Eye (tissue), 1 donor: ENCODE measurements around the gene BBIP1.
"Not testable (repeated sequence)": the region's sequence is repeated elsewhere in the genome, so short reads cannot be mapped to it uniquely, and the experiment has no call there.

Source experiments
- DNase-seq: peaks from one replicate; pipeline ENCODE4 v3.0.0-alpha.2; 2015

The BBIP1 gene

DNA sequence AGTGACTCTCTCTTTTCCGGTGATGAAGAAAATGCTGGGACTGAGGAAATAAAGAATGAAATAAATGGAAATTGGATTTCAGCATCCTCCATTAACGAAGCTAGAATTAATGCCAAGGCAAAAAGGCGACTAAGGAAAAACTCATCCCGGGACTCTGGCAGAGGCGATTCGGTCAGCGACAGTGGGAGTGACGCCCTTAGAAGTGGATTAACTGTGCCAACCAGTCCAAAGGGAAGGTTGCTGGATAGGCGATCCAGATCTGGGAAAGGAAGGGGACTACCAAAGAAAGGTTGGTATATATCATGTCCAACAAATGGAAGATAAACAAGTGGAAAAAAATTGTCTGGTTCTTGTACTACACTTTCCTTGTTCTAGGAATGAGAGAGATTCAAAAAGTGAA lies 37.7 kb downstream of the BBIP1 start:
- no peak for DNase-seq

DNA sequence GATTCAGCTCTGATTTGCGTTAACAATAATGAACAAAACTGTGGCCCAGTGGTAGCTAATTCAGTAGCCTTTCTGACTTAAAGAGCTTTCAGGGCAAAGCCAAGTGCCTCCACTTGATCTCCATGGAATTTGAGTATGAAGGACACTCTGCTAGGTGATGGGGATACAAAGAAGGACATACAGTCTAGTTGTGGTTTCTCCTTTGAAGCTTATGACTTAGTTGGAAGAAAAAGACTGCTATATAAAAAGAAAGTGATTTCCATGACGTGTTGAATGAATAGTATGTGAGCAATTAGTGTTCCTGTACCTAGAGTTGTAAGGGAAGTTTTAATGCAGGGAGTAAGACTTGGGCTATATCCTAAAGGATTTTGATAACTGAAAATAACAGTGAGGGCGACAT lies 39.0 kb downstream of the BBIP1 start:
- DNase-seq = no peak

DNA sequence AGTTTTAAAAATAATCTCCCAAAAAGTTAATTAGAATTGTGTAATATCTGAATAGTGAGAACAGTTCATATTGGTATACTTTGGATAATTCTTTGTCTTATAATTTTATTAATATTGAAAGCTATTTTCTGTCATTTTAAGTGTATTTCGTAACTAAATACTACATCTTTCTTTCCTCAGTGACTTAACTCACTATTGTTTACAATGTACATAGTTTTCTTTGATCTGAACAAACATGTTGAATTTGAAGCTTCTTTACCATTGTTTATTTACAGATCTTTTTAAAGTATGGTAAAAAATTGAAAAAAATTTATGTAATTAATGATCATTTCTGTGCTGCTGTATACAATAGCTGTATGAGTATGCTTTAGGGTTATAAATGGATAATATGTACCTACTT lies 42.2 kb downstream of the BBIP1 start:
- no peak for DNase-seq

DNA sequence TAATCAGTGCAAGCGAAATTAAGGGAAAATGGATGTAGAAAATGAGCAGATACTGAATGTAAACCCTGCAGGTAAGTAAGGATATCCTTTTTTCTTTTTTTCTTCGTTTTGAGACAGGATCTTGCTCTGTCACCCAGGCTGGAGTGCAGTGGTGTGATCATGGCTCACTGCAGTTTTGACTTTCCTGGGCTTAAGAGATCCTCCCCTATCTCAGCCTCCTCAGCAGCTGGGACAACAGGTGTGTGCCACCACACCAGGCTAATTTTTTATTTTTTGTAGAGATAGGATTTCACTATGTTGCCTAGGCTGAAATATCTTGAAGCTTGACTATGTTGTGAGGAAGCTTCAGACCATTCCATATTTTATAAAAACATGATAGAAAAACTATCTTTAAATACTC lies 43.0 kb downstream of the BBIP1 start:
- DNase-seq = no peak

DNA sequence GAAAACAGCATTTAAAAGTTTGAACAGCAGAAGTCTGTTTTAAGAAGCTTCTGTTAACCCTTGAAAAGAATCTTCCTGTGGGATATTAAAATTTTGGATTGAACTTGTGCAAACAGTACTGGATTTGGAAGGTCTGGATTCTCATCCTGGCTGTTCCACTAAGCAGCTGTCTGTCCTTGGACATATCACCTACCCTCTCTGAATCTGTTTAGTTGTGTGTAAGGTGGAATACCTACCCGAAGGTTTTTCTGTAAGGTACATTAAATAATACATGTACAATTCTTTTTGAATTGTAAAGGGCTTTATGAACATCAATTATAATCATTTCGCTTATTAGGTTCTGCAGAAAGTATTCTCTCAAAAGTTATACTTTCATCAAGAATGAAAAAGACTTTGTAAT lies 45.0 kb downstream of the BBIP1 start:
- no peak for DNase-seq

DNA sequence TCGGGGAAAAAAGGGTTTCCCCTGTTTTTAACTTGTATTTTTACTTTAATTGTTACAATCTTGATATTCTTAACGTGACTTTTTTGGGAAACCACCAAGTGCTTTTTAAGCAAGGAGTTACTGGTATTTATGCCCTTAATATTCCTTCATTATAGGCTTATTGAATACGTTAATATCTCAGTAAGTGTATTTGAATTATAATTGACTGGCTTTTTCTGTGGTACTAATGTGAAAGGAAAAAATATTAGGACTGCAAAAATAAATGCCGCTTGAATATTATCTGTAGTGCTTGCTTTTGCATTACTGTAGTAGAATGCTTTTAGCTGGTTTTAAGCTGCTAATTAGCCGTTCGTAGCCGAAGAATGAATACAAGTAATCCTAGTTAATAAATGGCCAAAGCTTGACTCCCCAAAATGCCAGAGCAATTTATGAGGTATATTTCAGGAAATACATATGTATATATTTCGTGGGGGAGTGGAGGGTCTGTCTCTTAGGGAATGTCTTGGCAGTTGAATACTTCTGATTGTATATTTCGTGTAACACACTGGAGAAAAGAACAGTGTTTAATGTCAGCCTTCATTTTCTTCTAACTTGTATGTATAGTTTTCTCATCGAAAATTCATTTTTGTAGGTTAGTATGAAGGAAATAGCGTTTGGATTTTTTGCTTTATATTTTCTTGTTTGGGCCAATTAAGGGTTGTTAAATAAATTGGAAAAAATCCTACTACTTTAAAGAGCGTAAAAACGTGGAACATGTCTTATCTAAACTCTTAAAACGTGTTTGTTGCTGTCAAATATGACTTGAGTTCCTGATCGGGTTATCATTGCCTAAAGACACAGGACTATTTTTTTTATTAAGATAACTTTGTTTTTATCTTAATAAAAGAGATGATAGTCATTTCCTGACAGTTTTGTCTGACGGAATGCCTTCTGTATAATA lies 45.7 kb downstream of the BBIP1 start:
- peak; percentile 74 for DNase-seq

DNA sequence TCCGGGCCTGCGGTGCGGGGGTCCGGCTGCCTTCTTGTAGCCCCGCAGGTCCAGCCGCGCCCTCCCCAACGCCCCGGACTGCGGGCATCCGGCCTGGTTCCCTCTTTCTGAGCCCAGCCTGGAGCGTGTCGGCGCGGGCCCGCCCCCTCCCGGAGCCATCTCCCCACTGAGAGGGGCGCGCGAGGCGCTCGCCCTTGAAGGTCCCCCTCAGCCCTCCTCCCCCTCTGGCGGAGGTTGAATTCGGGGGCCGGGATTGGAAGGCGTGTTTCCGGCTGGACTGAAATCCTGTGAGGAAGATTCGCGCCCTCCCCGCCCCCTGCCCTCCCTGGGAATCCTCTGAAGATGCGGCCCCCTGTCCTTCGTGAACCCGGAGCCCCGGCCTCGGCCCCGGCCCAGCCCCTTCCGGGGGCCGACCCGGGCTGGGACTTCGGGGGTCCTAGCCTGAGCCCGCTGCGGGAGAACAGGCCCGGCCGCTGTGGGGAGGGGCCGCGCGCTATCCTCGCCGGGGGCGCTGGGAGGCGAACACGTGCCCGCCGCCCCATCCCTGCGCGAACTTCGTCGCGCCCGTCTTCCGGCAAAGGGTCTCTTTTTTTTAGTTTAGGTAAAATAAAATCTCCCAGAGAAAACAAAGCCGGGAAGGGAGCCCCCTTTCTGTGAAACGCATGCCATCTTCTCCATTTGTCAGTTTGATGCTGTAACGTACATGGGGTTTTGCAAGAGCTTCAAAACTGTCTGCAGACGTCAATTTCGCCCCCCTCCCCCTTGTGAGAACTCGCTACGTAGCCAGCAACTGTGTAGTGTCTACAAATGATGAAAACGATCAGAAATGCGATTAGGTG lies 46.6 kb downstream of the BBIP1 start:
- DNase-seq = peak; percentile 95

DNA sequence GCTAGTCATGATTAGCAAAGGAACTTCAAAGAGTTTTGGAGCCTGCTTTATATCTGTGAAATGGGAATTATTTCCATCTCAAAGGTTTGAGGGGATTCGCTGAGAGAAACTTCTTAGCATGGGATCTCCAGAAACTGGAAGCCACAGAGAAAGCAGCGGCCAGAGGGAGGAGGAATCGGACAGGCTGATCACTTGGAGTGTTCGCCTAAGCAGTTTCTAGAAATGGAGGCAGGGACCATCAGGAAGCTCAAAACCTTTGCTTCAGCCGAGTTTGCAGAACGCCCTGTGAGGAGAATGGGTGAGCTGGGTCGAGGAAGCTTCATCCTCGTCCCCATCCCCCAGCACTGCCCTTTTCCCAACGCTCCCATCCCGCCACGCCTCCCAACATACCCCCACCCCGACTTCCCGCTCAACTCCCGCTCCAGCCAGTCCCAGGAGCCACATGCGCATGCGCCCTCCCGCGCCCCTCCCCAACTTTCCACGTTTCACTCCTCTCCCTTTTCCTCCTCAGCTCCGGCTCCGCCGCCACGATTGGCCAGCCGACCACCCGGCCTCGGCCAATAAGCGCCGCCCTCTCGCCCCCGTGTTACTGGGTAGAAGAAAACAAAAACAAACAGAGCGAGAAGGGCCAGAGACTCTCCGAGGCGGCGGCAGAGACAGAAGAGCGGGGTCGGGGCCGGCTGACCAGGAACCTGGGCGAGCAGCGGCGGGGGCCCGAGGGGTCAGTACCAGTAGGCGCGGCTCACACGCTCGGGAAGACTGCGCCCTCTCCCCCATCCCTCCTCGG lies 47.5 kb downstream of the BBIP1 start, which contains the start of gene PDCD4:
Gene PDCD4 (plus strand): TSS at position 631 of the 787 bp plus-strand sequence. CDS start 4,100 bp downstream, outside the sequence.
- peak; percentile 100 for DNase-seq

DNA sequence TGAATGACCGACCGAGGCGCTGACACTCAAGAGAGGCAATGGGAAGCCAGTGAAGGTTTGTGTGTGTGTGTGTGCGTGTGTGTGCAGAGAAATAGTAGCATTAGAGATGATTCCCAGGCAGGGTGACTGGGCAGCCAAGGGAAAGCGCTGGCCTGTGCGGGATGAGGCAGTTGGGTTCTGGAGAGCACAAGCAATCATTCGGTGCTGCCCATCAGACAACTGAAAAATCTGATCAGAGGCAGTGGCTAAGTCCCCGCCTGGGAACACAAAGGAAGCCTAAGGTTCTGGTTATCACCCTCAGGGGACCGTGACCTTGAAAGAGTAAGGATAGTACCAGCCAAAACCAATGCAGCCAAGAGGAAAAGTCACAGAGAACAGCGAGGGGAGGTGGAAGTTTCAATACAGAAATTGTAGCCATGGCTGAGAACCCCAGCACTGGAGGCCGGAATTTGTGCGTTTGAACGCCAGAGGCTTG lies 48.1 kb downstream of the BBIP1 start:
- DNase-seq = no peak

DNA sequence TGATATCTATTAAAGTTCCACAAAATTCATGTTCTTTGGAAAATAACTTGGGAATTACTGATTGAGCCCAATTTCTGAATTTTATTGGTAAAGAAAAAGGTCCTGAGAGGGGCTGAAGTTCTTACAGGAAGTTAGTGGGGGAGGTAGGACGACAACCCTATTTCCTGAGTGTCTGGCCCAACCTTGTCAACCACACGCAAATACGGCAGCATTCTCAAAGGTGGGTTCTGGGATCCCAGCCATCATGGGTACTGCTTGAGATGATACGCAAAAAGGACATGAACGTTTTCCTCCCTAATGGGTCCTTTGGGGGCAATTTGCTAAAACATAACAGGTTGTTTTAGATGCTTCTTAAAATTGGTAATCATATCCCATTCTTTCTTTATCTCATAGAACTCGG lies 50.0 kb downstream of the BBIP1 start:
- DNase-seq = no peak

DNA sequence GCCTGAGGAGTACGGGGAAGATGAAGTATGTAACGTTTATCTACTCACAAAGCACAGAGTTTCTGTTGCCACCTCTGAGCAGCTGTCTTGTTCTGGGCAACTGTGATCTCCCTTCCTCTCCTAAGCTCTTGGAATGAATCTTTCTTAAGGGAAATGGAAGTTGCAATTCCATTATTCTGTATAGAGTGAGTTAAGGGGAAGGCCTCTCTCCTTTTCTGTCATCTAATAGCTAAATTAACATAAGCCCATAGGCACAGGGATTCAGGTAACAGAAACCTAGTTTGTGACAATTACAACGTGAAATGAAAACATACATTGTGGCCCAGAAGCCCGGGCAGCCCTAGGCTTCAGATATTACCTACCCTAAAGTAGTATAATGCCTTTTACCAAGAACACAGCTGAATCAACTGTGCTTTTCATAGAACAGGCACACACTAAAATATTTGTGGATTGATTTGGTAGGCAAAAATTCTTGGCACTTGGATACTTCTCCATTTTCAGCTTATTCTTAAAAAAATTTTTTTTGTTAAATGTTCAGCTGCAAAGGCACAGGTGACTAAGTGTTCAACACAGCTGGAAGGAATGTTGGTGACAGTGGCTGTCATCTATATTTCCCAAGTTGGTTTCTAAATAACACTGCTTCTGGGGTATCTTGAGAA lies 51.0 kb downstream of the BBIP1 start:
- no peak for DNase-seq

DNA sequence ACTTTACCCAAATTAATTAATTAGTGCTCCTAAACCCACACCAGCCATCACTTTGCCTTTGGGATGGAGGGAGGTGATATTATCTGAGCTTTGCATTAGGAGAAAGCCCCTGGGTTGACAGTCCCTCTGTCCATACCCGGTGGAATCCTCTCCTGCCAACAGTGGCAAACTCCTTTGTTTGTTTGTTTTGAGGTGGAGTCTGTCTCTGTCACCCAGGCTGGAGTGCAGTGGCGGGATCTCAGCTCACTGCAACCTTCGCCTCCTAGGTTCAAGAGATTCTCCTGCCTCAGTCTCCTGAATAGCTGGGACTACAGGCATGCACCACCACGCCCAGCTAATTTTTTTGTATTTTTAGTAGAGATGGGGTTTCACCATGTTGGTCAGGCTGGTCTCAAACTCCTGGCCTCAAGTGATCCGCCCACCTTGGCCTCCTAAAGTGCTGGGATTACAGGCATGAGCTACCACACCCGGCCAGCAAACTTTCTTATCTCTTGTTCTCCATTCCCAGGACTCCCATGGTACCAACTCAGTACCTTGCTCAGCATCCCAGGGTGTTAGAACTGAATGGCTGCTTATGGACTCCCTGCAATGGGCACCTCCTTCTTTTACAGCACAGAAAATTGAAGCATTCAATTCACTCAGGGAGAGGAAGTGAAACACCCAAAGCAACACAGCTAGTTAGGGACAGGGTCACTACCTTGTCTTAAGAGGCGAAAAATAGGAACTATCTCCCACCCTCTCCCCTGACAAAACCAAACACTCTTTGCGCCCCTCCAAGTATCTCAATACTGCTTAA lies 51.8 kb downstream of the BBIP1 start:
- DNase-seq = not testable (repeated sequence)

DNA sequence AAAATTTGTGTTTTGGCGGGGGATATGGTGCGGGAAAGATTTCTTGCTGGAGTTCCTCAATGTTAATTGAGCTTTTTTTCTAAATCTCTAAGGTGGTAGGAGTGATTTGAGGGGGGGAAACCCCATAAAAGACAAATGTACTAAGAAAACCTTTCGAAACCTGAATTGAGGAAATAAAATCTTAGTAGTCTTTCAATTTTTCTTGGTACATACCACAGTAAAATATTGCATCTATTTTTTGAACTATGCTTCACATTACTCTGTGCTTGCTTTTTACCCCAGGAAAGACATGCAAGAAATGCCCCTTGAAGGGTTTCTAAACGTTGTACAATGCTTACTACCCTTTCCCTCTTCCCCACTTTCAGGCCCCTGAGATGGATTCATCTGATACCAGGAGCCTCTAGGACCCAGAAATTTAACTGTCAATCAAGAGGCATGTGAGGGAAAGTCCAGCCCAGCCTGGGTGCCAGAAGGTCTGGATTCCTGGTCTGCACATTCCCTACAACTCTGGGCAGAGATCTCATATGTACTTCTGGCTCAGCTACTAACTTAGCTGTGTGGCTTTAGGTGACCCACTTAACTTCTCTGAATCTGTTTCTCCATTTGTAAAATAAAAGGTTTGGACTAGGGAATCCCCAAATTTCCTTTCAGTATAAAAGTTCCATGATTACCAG lies 53.0 kb downstream of the BBIP1 start:
- DNase-seq = no peak

DNA sequence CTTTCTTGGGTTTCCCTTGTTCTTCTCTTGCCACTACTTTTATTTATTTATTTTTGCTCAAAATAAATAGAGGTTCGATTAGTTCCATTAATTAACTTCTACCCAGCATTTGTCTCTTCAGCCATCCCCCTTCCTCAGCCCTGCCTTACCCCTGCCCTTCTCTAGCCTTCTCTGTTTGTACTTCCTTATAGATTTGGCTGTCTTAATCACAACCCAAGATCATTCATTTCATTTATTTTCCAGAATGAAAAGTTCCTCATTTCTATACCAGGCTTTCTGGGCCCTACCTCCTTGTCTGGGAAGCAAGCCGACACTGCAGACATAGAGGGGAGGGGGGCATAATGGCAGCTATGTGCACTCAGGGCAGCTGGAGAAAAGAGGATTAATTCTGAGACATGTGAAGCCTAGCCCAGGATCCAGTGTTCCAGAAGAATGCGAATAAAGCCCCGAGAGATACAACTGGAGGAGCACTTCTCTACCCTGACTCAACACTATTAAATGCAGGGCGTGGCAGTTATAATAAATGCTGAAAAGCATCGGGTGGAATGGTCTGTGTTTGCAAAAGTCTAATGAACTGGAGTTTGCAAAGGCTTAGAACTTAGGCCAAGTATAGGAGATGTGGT lies 53.7 kb downstream of the BBIP1 start:
- peak; percentile 77 for DNase-seq

DNA sequence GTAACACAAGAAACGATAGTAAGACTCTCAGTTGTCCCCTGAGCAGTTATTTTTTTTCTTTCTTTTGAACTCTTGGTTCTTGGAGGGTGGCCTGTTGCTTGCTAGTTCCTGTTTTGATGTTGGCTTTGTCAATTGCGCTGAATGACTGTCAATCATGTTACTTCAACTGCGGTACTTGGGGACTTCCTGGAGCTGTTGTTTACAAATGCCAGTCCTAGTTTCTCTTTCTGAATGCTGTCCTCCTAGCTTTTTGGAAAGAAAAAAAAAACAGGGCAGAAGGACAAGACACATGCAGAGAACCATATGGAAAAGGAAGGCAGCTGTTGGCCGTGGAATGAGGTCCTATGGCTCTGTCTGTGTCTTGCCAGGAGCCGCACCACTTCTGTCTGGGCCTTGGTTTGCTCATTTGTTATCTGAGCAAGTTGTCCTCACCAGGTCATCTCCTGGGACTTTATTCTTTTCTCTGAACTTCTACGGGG lies 54.3 kb downstream of the BBIP1 start:
- no peak for DNase-seq

DNA sequence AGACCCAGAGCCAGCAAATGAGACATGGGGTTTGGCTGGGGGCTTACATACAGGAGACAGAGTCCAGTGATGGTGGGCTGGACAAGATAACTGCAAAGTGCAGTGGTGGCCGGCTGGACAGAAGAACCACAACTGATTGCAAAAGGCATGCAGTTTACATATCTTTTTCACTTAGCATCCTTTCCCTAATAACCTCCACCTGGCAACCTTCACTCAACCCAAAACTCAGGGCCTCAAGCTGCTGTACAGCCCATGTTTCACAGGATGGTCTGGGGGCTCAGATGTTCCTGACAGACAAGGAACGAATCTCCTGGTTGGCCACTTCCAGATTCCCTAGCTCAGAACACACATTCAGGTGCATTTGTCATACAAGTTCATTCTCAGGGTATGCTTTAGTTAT lies 55.0 kb downstream of the BBIP1 start:
- DNase-seq = no peak

DNA sequence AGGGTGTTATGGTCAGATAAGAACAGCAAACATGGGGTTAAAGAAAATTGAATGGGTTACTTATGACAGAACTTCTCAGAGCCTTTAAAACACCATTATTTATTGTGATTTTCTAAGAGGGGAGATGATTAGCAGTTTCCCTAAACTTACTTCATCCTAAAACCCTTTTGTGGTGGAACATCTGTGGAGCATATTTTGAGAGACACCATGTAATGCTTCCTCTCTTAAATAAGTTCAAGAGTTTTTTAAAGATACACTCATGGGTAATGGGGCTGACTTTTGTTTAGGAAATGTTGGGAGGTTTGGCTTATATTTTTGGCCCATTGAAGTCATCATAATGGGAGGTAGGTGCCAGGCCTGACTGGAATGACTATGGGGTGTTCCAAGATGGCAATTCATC lies 55.6 kb downstream of the BBIP1 start:
- DNase-seq = no peak

DNA sequence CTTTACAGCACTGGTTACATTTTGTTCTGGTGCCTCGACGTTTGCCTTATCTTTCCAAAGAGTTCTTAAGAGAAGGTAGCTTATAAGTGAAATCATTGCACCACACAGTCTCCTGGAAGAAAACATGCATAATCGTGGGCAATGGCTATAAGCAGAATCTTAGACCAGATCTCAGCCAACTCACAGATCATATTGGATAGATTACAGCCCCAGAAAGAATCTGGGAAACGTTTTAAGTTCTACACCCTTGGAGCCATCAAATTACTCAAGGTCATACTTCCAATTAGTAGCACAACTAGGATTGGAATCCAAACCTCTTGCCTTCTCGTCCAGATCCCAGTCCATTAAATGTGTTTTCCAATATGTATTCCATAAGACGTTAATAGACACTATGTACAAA lies 56.0 kb downstream of the BBIP1 start:
- DNase-seq = no peak

DNA sequence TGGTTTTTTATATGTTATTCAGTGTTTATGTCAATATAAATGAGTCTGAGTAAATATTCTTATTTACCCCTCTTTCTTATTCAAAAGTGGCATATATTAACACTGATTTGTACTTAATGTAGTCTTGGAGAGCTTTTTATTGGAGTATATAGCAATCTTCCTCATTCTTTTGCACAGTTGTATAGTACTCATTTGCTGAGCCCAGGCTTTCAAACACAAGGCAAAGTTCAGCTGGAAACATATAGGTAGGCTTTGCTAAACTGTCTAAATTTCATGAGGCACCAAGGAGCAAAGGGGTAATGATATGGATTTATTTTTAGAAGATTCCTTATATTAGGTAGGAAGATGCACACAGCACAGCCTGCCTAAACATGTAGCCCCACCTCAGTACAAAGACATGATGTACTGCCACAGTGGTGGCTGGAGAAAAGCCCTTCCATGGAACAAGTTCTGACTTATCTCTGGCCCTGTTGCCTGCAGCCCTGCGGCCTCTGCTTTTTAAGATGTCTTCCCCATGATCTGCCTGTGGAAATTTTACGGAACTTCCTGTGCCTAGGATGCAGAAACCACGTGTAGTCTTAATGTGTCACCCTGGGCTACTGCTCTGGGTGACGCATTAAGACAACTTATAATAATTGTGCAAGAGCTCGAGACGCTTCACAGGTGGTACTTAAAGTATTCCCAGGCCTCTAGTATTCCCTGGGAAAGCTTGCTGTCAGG lies 56.9 kb downstream of the BBIP1 start:
- no peak for DNase-seq
